GM10266 (cell line): ENCODE results near the gene SYNJ2.

ENCODE experiments used
- DNase-seq: peaks from one replicate; pipeline ENCODE4 v3.0.0; 2012; ENCODE audit errors: extremely low spot score
- CTCF ChIP-seq: IDR thresholded peaks from 2 replicates; pipeline ENCODE4 v1.5.1; 2012; ENCODE audit warnings: mild to moderate bottlenecking, low read depth; ENCODE audit not compliant: control insufficient read depth, insufficient read depth; ENCODE audit errors: missing control alignments

The SYNJ2 gene

GRCh38 chr6:157982563-157983405 is 1.1 kb downstream of the SYNJ2 start:
- no peak for DNase-seq
- TF ChIP-seq CTCF: no peak

DNA sequence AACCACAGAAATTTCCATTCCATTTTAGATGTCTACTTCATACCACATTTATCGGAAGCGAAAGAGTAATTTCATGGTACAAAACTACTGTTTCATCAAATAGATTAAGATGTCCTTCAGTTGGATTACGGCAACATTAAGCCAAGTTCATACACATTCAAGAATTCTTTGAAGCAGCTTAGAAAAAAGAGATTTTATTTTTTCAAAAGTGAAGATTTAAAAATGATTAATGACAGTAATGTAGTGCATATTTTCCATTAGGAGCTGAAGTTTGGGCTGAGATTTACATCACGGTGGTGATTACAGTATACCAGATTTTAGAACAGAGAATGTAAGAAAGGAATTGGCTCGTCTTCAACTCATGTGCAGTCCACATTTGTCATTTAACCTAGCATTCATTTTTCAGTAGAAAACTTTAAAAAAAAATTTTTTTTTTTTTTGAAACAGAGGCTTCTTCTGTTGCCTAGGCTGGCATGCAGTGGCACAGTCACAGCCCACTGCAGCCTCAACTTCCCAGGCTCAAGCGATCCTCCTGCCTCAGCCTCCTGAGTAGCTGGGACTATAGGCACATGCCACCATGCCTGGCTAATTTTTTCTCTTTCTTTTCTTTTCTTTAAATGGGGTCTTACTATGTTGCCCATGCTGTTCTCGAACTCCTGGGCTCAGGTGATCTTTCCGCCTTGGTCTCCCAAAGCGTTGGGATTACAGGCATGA is 1.9 kb downstream of the SYNJ2 start:
- DNase-seq: no peak
- no peak for TF ChIP-seq CTCF

GRCh38 chr6:157984128-157984527 is 2.5 kb downstream of the SYNJ2 start:
- DNase-seq: no peak
- TF ChIP-seq CTCF: no peak

GRCh38 chr6:157984686-157985225 is 3.1 kb downstream of the SYNJ2 start:
- DNase-seq: no peak
- TF ChIP-seq CTCF: no peak

- TF ChIP-seq CTCF: no peak
These were observed 3.9 kb downstream of the SYNJ2 start for GRCh38 chr6:157985378-157986155.

GRCh38 chr6:157987788-157988699 is 6.4 kb downstream of the SYNJ2 start:
- no peak for TF ChIP-seq CTCF
- DNase-seq: no peak

More at GRCh38 chr6:157985378-157986155, 3.9 kb downstream of the SYNJ2 start:
- DNase-seq: no peak
